Transverse colon (tissue), 4 donors: ENCODE measurements around the gene FOCAD. TPM values are rescaled to one million over a fixed set of nuclear protein-coding genes. Genes with fewer than 3 reads are reported as not detected.

Source experiments
- DNase-seq: peaks from one replicate; pipeline ENCODE4 v3.0.0-alpha.2; 2019
- H3K27ac ChIP-seq, 4 donors: fragments of 200-600 bp; sonication (generic); 2 replicates each; pipeline ENCODE4 v1.5.1; 2016 to 2018; ENCODE audit warnings: inconsistent platforms in 4 of 4
- H3K27me3 ChIP-seq: fragments of 200-600 bp; sonication (generic); 2 replicates; pipeline ENCODE4 v1.5.1; 2017; ENCODE audit warnings: inconsistent platforms
- H3K36me3 ChIP-seq, 4 donors: fragments of 200-600 bp; sonication (generic); 2 replicates each; pipeline ENCODE4 v1.5.1; 2017 to 2019; ENCODE audit warnings: inconsistent platforms in 4 of 4
- H3K4me1 ChIP-seq, 4 donors: fragments of 200-600 bp; sonication (generic); 2 replicates each; pipeline ENCODE4 v1.5.1; 2017 to 2020; ENCODE audit warnings: inconsistent platforms in 4 of 4
- H3K4me3 ChIP-seq, 4 donors: fragments of 200-600 bp; sonication (generic); 1 replicate in 1 of 4; 2 replicates in 3 of 4; pipeline versions ENCODE4 v1.5.1 to v1.6.1; 2017 to 2019; ENCODE audit warnings: inconsistent platforms in 4 of 4
- H3K9me3 ChIP-seq, 2 donors: fragments of 200-600 bp; sonication (generic); 2 replicates each; pipeline ENCODE4 v1.5.1; 2017 to 2019; ENCODE audit warnings: inconsistent platforms in 2 of 2
- EP300 ChIP-seq: sonication (generic); formaldehyde crosslinking; IDR thresholded peaks from one replicate; pipeline ENCODE4 v1.6.1; 2017; ENCODE audit warnings: antibody characterized with exemption, low read depth
- POLR2A ChIP-seq: fragments of 450-650 bp; IDR thresholded peaks from one replicate; pipeline ENCODE4 v1.6.1; 2016; ENCODE audit warnings: antibody characterized with exemption, mild to moderate bottlenecking, moderate library complexity
- POLR2AphosphoS5 ChIP-seq, 3 donors: sonication (generic); formaldehyde crosslinking; IDR thresholded peaks; one replicate each; pipeline ENCODE4 v1.6.1; 2016; ENCODE audit warnings: antibody characterized with exemption in 3 of 3
- WGBS, 2 donors: methylation state at CpG; one replicate each; pipeline ENCODE4 v1.1.5; 2018; ENCODE audit warnings: low coverage in 1 of 2; 5-methylcytosine and 5-hydroxymethylcytosine counted together
- in situ Hi-C, 4 donors: fragments of 200-750 bp; cut with MboI; loops; one replicate each; pipeline versions ENCODE4 v1.15.0 to v1.15.1; 2017; ENCODE audit warnings: low sequenced_read_pairs in 3 of 4, low pct_ligation_motif_present in 1 of 4, low pct_unique_long_range_greater_than_20kb in 1 of 4
- intact Hi-C: fragments of 100-400 bp; cut with DNase I; formaldehyde crosslinking; loops from one replicate; pipeline ENCODE4 v1.15.1; 2023; ENCODE audit warnings: low total_unique reads
- total RNA-seq, 4 donors: library from RNA; depleted of rRNA; stranded (reverse); fragments of >200 nt; gene quantifications; one replicate each; pipeline ENCODE4 v1.1.0, GENCODE V29; 2016
- TF ChIP-seq, protein P1 (sequence below), 5 experiments: fragments of 200-600 bp in 3 of 5; fragments of 450-650 bp in 2 of 5; sonication (generic) in 3 of 5; IDR thresholded peaks; 1 replicate in 2 of 5; 2 replicates in 3 of 5; pipeline ENCODE4 v1.5.1; 2016 to 2017; ENCODE audit warnings: antibody characterized with exemption in 5 of 5, inconsistent platforms in 3 of 5, mild to moderate bottlenecking in 2 of 5, moderate library complexity in 1 of 5

FOCAD gene
- total RNA-seq, 4 donors from 2014 or later: 7.8 to 41.2 (median 32.0) TPM

DNA sequence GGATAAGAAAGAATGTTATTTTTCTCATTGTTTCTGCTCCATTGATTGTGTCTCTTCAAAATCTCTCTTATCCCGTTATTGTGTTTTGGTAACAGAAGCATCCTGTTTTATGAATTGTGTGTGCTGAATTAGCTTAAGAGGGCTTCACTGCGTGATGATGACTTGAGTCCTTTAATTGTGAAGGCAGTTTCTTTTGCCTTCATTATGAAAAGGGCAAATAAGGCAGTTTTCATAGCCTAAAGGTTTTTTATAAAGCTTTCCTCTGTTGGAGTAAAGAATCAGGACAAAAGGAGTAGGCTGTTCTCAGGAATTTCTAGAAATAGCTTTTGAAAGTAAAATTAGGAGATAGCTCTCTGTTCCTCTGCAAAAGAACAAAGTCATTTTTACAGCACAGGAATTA lies 169.8 kb downstream of the FOCAD start:
- Histone ChIP-seq H3K27ac (no peak overlapping the region), H3K27me3 (no peaks in the 10 kb centered on the region), H3K4me1 (no peaks in the 10 kb centered on the region), H3K36me3 (no peaks in the 10 kb centered on the region), H3K4me3 (no peak overlapping the region), H3K9me3 (peaks cover 0 to 5% of the 10 kb centered on the region in 2 donors)
- DNase-seq: no peak
- 80 to 83% methylated on average over 2 of the region's 2 CpGs for WGBS, 2 donors
- TF ChIP-seq POLR2A (no peak), POLR2AphosphoS5 (IDR thresholded peaks at IDR 0.05) (no peak), EP300 (no peak)
- TF ChIP-seq, protein P1, sequence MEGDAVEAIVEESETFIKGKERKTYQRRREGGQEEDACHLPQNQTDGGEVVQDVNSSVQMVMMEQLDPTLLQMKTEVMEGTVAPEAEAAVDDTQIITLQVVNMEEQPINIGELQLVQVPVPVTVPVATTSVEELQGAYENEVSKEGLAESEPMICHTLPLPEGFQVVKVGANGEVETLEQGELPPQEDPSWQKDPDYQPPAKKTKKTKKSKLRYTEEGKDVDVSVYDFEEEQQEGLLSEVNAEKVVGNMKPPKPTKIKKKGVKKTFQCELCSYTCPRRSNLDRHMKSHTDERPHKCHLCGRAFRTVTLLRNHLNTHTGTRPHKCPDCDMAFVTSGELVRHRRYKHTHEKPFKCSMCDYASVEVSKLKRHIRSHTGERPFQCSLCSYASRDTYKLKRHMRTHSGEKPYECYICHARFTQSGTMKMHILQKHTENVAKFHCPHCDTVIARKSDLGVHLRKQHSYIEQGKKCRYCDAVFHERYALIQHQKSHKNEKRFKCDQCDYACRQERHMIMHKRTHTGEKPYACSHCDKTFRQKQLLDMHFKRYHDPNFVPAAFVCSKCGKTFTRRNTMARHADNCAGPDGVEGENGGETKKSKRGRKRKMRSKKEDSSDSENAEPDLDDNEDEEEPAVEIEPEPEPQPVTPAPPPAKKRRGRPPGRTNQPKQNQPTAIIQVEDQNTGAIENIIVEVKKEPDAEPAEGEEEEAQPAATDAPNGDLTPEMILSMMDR (IDR thresholded peaks at IDR 0.05): no peak
- intact Hi-C loops (no loop called here), in situ Hi-C loops (no loop called here)

DNA sequence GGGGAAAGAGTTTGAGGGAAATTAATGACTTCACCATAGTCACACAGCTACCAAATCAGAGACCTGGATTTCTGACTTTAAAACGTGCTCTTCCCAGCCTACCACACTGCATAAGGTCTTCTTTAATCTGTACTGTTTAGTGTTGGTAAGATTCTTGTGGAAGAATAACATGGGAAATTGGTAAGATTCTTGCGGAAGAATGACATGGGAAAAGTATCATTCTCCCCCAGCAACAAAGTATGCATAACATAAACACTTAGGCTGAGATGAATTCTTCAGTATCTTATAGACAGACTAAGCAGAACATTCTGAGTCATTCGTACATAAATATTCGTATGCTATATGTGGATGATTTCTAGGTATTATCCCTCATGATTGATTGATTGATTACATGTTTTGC lies 170.4 kb downstream of the FOCAD start:
- Histone ChIP-seq H3K4me3 (no peak overlapping the region), H3K27me3 (no peaks in the 10 kb centered on the region), H3K36me3 (no peaks in the 10 kb centered on the region), H3K27ac (no peak overlapping the region), H3K9me3 (peaks cover 0 to 5% of the 10 kb centered on the region in 2 donors), H3K4me1 (no peaks in the 10 kb centered on the region)
- in situ Hi-C loops: no loop called here
- no peak for DNase-seq
- intact Hi-C loops: no loop called here
- TF ChIP-seq EP300 (no peak), POLR2AphosphoS5 (IDR thresholded peaks at IDR 0.05) (no peak)
- TF ChIP-seq, protein P1 (IDR thresholded peaks at IDR 0.05): no peak
- 69 to 71% methylated on average over 4 of the region's 4 CpGs for WGBS, 2 donors

- Histone ChIP-seq H3K4me3 (no peak overlapping the region), H3K36me3 (no peaks in the 10 kb centered on the region), H3K27me3 (no peaks in the 10 kb centered on the region), H3K4me1 (no peaks in the 10 kb centered on the region), H3K27ac (no peak overlapping the region), H3K9me3 (no peaks in the 10 kb centered on the region)
- in situ Hi-C loops (no loop called here), intact Hi-C loops (no loop called here)
- no peak for DNase-seq
- 39 to 50% methylated on average over 2 of the region's 2 CpGs for WGBS, 2 donors
- TF ChIP-seq, protein P1 (IDR thresholded peaks at IDR 0.05): no peak
- TF ChIP-seq POLR2A: no peak
- TF ChIP-seq POLR2AphosphoS5 (IDR thresholded peaks at IDR 0.05): no peak
- no peak for TF ChIP-seq EP300
These were observed 179.9 kb downstream of the FOCAD start for GRCh38 chr9:20863945-20864344.

- in situ Hi-C loops (no loop called here), intact Hi-C loops (no loop called here)
- H3K27me3 ChIP-seq: no peaks in the 10 kb centered on the region
- H3K9me3 ChIP-seq: no peaks in the 10 kb centered on the region
- TF ChIP-seq EP300 (no peak), POLR2AphosphoS5 (IDR thresholded peaks at IDR 0.05) (no peak), POLR2A (no peak)
- TF ChIP-seq, protein P1 (IDR thresholded peaks at IDR 0.05): no peak
- H3K4me3 ChIP-seq: no peak overlapping the region
- DNase-seq: no peak
- H3K4me1 ChIP-seq: no peaks in the 10 kb centered on the region
- no peak overlapping the region for H3K27ac ChIP-seq
- H3K36me3 ChIP-seq: no peaks in the 10 kb centered on the region
- 77 to 81% methylated on average over 3 to 4 of the region's 4 CpGs for WGBS, 2 donors
These were observed 181.3 kb downstream of the FOCAD start for GRCh38 chr9:20865347-20865746.
